Measurements from ENCODE around the gene RNF112. TPM values are rescaled to one million over a fixed set of nuclear protein-coding genes. Genes with fewer than 3 reads are reported as not detected.

Gene RNF112
- total RNA-seq, 1 experiment from 2014 or later: 4.9 TPM

GRCh38 chr17:19417611-19418010, 6.6 kb downstream of the RNF112 start:
- ChIA-PET CTCF (interaction anchor here (0.6 kb wide), 1 partner anchor 51 kb away, joined by 7 read pairs; no protein-coding TSS in a partner anchor), POLR2A (no interaction called here)
- no peaks in the 10 kb centered on the region for H3K36me3 Mint-ChIP-seq
- TF ChIP-seq ZNF121 (CRISPR knock-in tag; IDR thresholded peaks at IDR 0.05) (no peak), SP1 (CRISPR knock-in tag; conservative IDR thresholded peaks at IDR 0.05) (no peak), GRHL2 (CRISPR knock-in tag; IDR thresholded peaks at IDR 0.05; ENCODE audit: insufficient replicate concordance, severe bottlenecking) (no peak)
- TF ChIP-seq, protein P1, sequence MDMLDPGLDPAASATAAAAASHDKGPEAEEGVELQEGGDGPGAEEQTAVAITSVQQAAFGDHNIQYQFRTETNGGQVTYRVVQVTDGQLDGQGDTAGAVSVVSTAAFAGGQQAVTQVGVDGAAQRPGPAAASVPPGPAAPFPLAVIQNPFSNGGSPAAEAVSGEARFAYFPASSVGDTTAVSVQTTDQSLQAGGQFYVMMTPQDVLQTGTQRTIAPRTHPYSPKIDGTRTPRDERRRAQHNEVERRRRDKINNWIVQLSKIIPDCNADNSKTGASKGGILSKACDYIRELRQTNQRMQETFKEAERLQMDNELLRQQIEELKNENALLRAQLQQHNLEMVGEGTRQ (CRISPR knock-in tag; IDR thresholded peaks at IDR 0.05): no peak
- TF ChIP-seq, protein P2, sequence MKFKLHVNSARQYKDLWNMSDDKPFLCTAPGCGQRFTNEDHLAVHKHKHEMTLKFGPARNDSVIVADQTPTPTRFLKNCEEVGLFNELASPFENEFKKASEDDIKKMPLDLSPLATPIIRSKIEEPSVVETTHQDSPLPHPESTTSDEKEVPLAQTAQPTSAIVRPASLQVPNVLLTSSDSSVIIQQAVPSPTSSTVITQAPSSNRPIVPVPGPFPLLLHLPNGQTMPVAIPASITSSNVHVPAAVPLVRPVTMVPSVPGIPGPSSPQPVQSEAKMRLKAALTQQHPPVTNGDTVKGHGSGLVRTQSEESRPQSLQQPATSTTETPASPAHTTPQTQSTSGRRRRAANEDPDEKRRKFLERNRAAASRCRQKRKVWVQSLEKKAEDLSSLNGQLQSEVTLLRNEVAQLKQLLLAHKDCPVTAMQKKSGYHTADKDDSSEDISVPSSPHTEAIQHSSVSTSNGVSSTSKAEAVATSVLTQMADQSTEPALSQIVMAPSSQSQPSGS (CRISPR knock-in tag; IDR thresholded peaks at IDR 0.05; ENCODE audit: borderline replicate concordance, low read depth): no peak
- no peaks in the 10 kb centered on the region for H3K27me3 Mint-ChIP-seq (ENCODE audit: low read depth)
- H3K4me1 Mint-ChIP-seq: 0 out of 2 replicates have a peak, but pooled peaks cover 2% of the 10 kb centered on the region
- H3K27ac Mint-ChIP-seq: no peak overlapping the region
- H3K4me3 Mint-ChIP-seq: no peak overlapping the region
- ATAC-seq (no peak), DNase-seq (ENCODE audit: low spot score) (no peak)
- no peaks in the 10 kb centered on the region for H3K9me3 Mint-ChIP-seq

DNA sequence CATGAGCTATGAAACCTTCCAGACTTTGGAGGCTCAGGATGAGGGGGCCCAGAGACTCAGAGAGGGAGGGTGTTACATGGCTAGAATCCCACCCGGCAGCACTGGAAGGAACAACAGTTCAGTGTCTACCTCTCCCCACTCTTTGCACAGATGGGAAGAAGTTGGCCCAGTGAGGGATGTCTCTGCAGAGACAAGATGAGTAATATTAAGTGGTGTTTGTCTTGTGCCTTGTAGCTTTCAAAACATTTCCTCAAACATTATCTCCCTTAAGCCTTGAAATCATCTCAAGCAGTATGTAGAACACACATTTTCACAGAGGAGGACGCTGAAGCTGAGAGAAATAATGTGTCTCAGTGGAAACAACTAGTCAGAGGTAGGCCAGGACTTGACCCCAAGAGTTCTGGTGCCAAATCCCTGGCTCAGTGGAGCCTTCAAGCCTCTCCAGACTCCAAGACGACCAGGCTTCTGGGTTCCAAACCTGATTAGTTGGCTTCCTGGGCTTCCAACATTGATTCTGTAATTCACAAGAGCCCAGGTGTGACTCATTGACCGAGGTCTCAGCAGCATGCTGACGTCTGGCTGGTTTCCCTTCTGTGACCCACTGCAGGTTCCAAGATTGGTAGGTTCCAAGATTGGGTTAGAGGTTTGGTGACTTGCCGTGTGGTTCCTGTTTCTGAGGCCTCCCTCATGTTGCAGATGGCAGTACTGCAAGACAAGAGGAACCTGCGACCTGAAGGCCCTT, 7.4 kb downstream of the RNF112 start:
- POLR2A ChIA-PET: no interaction called here
- no peak for TF ChIP-seq HMGXB4 (CRISPR knock-in tag; IDR thresholded peaks at IDR 0.05)
- no peak for TF ChIP-seq MYBL2 (CRISPR knock-in tag; IDR thresholded peaks at IDR 0.05)
- TF ChIP-seq OVOL2 (CRISPR knock-in tag; IDR thresholded peaks at IDR 0.05; ENCODE audit: borderline replicate concordance): no peak
- TF ChIP-seq SOX15 (CRISPR knock-in tag; IDR thresholded peaks at IDR 0.05): no peak
- no peak for TF ChIP-seq IRF2 (CRISPR knock-in tag; IDR thresholded peaks at IDR 0.05; ENCODE audit: borderline replicate concordance, low read depth)
- no peak for TF ChIP-seq GABPB1 (CRISPR knock-in tag; IDR thresholded peaks at IDR 0.05)
- no peak for TF ChIP-seq ZNF263 (CRISPR knock-in tag; IDR thresholded peaks at IDR 0.05; ENCODE audit: low read depth)
- no peak for TF ChIP-seq FOXJ3 (CRISPR knock-in tag; IDR thresholded peaks at IDR 0.05; ENCODE audit: borderline replicate concordance)
- TF ChIP-seq, protein P3, sequence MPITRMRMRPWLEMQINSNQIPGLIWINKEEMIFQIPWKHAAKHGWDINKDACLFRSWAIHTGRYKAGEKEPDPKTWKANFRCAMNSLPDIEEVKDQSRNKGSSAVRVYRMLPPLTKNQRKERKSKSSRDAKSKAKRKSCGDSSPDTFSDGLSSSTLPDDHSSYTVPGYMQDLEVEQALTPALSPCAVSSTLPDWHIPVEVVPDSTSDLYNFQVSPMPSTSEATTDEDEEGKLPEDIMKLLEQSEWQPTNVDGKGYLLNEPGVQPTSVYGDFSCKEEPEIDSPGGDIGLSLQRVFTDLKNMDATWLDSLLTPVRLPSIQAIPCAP (CRISPR knock-in tag; IDR thresholded peaks at IDR 0.05): no peak
- no peak for TF ChIP-seq RELA (CRISPR knock-in tag; IDR thresholded peaks at IDR 0.05; ENCODE audit: borderline replicate concordance)
- TF ChIP-seq, protein P4, sequence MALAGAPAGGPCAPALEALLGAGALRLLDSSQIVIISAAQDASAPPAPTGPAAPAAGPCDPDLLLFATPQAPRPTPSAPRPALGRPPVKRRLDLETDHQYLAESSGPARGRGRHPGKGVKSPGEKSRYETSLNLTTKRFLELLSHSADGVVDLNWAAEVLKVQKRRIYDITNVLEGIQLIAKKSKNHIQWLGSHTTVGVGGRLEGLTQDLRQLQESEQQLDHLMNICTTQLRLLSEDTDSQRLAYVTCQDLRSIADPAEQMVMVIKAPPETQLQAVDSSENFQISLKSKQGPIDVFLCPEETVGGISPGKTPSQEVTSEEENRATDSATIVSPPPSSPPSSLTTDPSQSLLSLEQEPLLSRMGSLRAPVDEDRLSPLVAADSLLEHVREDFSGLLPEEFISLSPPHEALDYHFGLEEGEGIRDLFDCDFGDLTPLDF (CRISPR knock-in tag; IDR thresholded peaks at IDR 0.05): no peak
- TF ChIP-seq NFYB (CRISPR knock-in tag; conservative IDR thresholded peaks at IDR 0.05; ENCODE audit: low read depth): no peak
- TF ChIP-seq ATF6 (CRISPR knock-in tag; IDR thresholded peaks at IDR 0.05): no peak
- TF ChIP-seq, protein P5, sequence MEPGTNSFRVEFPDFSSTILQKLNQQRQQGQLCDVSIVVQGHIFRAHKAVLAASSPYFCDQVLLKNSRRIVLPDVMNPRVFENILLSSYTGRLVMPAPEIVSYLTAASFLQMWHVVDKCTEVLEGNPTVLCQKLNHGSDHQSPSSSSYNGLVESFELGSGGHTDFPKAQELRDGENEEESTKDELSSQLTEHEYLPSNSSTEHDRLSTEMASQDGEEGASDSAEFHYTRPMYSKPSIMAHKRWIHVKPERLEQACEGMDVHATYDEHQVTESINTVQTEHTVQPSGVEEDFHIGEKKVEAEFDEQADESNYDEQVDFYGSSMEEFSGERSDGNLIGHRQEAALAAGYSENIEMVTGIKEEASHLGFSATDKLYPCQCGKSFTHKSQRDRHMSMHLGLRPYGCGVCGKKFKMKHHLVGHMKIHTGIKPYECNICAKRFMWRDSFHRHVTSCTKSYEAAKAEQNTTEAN (CRISPR knock-in tag; IDR thresholded peaks at IDR 0.05): no peak
- TF ChIP-seq AR (CRISPR knock-in tag; IDR thresholded peaks at IDR 0.05): no peak

More for the DNA sequence above, 7.4 kb downstream of the RNF112 start:
- Mint-ChIP-seq H3K36me3 (no peaks in the 10 kb centered on the region), H3K9me3 (no peaks in the 10 kb centered on the region), H3K4me1 (0 out of 2 replicates have a peak, but pooled peaks cover 2% of the 10 kb centered on the region), H3K4me3 (no peak overlapping the region), H3K27me3 (ENCODE audit: low read depth) (no peaks in the 10 kb centered on the region), H3K27ac (no peak overlapping the region)
- ATAC-seq: peak; percentile 46
- CTCF ChIA-PET: no interaction called here
- DNase-seq (ENCODE audit: low spot score): no peak
